ENCODE measurements around the gene KDM6A. TPM values are rescaled to one million over a fixed set of nuclear protein-coding genes. Genes with fewer than 3 reads are reported as not detected.
A peak's percentile ranks its signal among the peaks of the same experiment; 100 is the strongest.

The KDM6A gene
- polyA plus RNA-seq, 1 donor (not counting 4 experiments of a cell fraction or from before 2014, with no cell fraction given): 64.2 TPM

GRCh38 chrX:44961817-44962607 lies 89.0 kb downstream of the KDM6A start:
- H3K79me2 ChIP-seq (ENCODE audit: control insufficient read depth, insufficient read depth, low read length): peaks cover 94% of the 10 kb centered on the region
- no peak overlapping the region for H3K27ac ChIP-seq (ENCODE audit: control insufficient read depth, insufficient read depth, low read length)
- no peak for DNase-seq (ENCODE audit: low read depth, low spot score)
- no peak overlapping the region for H3K4me2 ChIP-seq (ENCODE audit: control insufficient read depth, extremely low read depth, insufficient read depth, low read depth, low read length)
- H3K36me3 ChIP-seq (ENCODE audit: control insufficient read depth in 2 of 2, extremely low read depth in 1 of 2, insufficient read depth in 2 of 2, low read length in 2 of 2): peaks cover 6 to 21% of the 10 kb centered on the region in 2 experiments
- H3K9me1 ChIP-seq (ENCODE audit: control insufficient read depth, extremely low read depth, insufficient read depth, low read length): no peaks in the 10 kb centered on the region
- no peak overlapping the region for H3K9ac ChIP-seq (ENCODE audit: control insufficient read depth, extremely low read depth, insufficient read depth, low read length)
- H3K27me3 ChIP-seq (ENCODE audit: control insufficient read depth, extremely low read depth, insufficient read depth, low read length): no peaks in the 10 kb centered on the region
- no peaks in the 10 kb centered on the region for H3K9me3 ChIP-seq (ENCODE audit: control insufficient read depth, low read depth, low read length)
- no peak for TF ChIP-seq EZH2 (IDR thresholded peaks at IDR 0.05; ENCODE audit: low read length)
- TF ChIP-seq, protein P1, sequence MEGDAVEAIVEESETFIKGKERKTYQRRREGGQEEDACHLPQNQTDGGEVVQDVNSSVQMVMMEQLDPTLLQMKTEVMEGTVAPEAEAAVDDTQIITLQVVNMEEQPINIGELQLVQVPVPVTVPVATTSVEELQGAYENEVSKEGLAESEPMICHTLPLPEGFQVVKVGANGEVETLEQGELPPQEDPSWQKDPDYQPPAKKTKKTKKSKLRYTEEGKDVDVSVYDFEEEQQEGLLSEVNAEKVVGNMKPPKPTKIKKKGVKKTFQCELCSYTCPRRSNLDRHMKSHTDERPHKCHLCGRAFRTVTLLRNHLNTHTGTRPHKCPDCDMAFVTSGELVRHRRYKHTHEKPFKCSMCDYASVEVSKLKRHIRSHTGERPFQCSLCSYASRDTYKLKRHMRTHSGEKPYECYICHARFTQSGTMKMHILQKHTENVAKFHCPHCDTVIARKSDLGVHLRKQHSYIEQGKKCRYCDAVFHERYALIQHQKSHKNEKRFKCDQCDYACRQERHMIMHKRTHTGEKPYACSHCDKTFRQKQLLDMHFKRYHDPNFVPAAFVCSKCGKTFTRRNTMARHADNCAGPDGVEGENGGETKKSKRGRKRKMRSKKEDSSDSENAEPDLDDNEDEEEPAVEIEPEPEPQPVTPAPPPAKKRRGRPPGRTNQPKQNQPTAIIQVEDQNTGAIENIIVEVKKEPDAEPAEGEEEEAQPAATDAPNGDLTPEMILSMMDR (optimal IDR thresholded peaks at IDR 0.05 in 1 of 3, IDR thresholded peaks at IDR 0.05 in 1 of 3, conservative IDR thresholded peaks at IDR 0.05 in 1 of 3; ENCODE audit: extremely low read depth in 1 of 3, insufficient read depth in 2 of 3, low read length in 3 of 3): no peak
- no peaks in the 10 kb centered on the region for H4K20me1 ChIP-seq (ENCODE audit: control insufficient read depth, extremely low read depth, insufficient read depth, low read length)
- H2AFZ ChIP-seq (ENCODE audit: control insufficient read depth, low read length): no peak overlapping the region
- dilution Hi-C loops (cut with MboI; ENCODE audit: extremely low pct_ligation_motif_present, low sequenced_read_pairs): no loop called here
- FAIRE-seq: peak; percentile 46
- H3K4me1 ChIP-seq (ENCODE audit: control insufficient read depth, extremely low read depth, insufficient read depth, low read length): no peaks in the 10 kb centered on the region
- no peak overlapping the region for H3K4me3 ChIP-seq (ENCODE audit: control insufficient read depth in 2 of 3, extremely low read depth in 1 of 3, insufficient read depth in 2 of 3, low read depth in 1 of 3, low read length in 3 of 3)

GRCh38 chrX:44962944-44963343 lies 90.0 kb downstream of the KDM6A start:
- no peaks in the 10 kb centered on the region for H4K20me1 ChIP-seq (ENCODE audit: control insufficient read depth, extremely low read depth, insufficient read depth, low read length)
- H3K9me1 ChIP-seq (ENCODE audit: control insufficient read depth, extremely low read depth, insufficient read depth, low read length): no peaks in the 10 kb centered on the region
- no peaks in the 10 kb centered on the region for H3K4me1 ChIP-seq (ENCODE audit: control insufficient read depth, extremely low read depth, insufficient read depth, low read length)
- no peak for DNase-seq (ENCODE audit: low read depth, low spot score)
- peaks cover 94% of the 10 kb centered on the region for H3K79me2 ChIP-seq (ENCODE audit: control insufficient read depth, insufficient read depth, low read length)
- no peak overlapping the region for H2AFZ ChIP-seq (ENCODE audit: control insufficient read depth, low read length)
- no peaks in the 10 kb centered on the region for H3K9me3 ChIP-seq (ENCODE audit: control insufficient read depth, low read depth, low read length)
- H3K4me2 ChIP-seq (ENCODE audit: control insufficient read depth, extremely low read depth, insufficient read depth, low read depth, low read length): no peak overlapping the region
- peaks cover 7 to 21% of the 10 kb centered on the region in 2 experiments for H3K36me3 ChIP-seq (ENCODE audit: control insufficient read depth in 2 of 2, extremely low read depth in 1 of 2, insufficient read depth in 2 of 2, low read length in 2 of 2)
- H3K27ac ChIP-seq (ENCODE audit: control insufficient read depth, insufficient read depth, low read length): no peak overlapping the region
- no peaks in the 10 kb centered on the region for H3K27me3 ChIP-seq (ENCODE audit: control insufficient read depth, extremely low read depth, insufficient read depth, low read length)
- dilution Hi-C loops (cut with MboI; ENCODE audit: extremely low pct_ligation_motif_present, low sequenced_read_pairs): no loop called here
- TF ChIP-seq, protein P1 (optimal IDR thresholded peaks at IDR 0.05 in 1 of 3, IDR thresholded peaks at IDR 0.05 in 1 of 3, conservative IDR thresholded peaks at IDR 0.05 in 1 of 3; ENCODE audit: extremely low read depth in 1 of 3, insufficient read depth in 2 of 3, low read length in 3 of 3): no peak
- TF ChIP-seq EZH2 (IDR thresholded peaks at IDR 0.05; ENCODE audit: low read length): no peak
- no peak overlapping the region for H3K4me3 ChIP-seq (ENCODE audit: control insufficient read depth in 2 of 3, extremely low read depth in 1 of 3, insufficient read depth in 2 of 3, low read depth in 1 of 3, low read length in 3 of 3)
- H3K9ac ChIP-seq (ENCODE audit: control insufficient read depth, extremely low read depth, insufficient read depth, low read length): no peak overlapping the region
- no peak for FAIRE-seq
